Mammary epithelial cell (primary cell): ENCODE data around the gene MARS1.

Experiments used
- EZH2 ChIP-seq: IDR thresholded peaks from 2 replicates; pipeline ENCODE4 v1.6.1; 2012; ENCODE audit warnings: low read length, inconsistent platforms, borderline replicate concordance
- TF ChIP-seq, protein P1 (sequence below), 2 donors: IDR thresholded peaks in 1 of 2; conservative IDR thresholded peaks in 1 of 2; 2 replicates each; pipeline ENCODE4 v1.5.1; 2011 to 2012; ENCODE audit warnings: inconsistent platforms in 2 of 2, low read length in 2 of 2, mild to moderate bottlenecking in 2 of 2, control low read depth in 1 of 2, low read depth in 1 of 2; ENCODE audit not compliant: insufficient read depth in 1 of 2; ENCODE audit errors: extremely low read depth in 1 of 2

DNA sequence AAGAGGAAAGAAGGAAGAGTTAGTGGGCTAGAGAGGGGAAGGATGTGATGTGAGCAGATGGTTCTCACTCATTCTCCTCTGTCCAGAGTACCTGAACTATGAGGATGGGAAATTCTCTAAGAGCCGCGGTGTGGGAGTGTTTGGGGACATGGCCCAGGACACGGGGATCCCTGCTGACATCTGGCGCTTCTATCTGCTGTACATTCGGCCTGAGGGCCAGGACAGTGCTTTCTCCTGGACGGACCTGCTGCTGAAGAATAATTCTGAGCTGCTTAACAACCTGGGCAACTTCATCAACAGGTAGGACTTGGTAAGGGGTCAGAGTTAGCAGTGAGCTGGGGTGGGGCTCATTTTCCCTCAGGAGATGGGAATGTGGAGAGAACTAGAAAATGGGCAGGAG, 24.8 kb downstream of the MARS1 start:
- TF ChIP-seq, protein P1, sequence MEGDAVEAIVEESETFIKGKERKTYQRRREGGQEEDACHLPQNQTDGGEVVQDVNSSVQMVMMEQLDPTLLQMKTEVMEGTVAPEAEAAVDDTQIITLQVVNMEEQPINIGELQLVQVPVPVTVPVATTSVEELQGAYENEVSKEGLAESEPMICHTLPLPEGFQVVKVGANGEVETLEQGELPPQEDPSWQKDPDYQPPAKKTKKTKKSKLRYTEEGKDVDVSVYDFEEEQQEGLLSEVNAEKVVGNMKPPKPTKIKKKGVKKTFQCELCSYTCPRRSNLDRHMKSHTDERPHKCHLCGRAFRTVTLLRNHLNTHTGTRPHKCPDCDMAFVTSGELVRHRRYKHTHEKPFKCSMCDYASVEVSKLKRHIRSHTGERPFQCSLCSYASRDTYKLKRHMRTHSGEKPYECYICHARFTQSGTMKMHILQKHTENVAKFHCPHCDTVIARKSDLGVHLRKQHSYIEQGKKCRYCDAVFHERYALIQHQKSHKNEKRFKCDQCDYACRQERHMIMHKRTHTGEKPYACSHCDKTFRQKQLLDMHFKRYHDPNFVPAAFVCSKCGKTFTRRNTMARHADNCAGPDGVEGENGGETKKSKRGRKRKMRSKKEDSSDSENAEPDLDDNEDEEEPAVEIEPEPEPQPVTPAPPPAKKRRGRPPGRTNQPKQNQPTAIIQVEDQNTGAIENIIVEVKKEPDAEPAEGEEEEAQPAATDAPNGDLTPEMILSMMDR (conservative IDR thresholded peaks at IDR 0.05 in 1 of 2, IDR thresholded peaks at IDR 0.05 in 1 of 2; ENCODE audit: extremely low read depth in 1 of 2, insufficient read depth in 1 of 2, low read depth in 1 of 2, low read length in 2 of 2): no peak
- TF ChIP-seq EZH2: no peak
